ENCODE results near the gene NFIB.
A peak's percentile ranks its signal among the peaks of the same experiment; 100 is the strongest.

NFIB gene

GRCh38 chr9:14316602-14317300 lies 2.8 kb upstream of the NFIB start:
- H3K27ac ChIP-seq = peak overlapping the region; percentile 96
- TF ChIP-seq ZFX (IDR thresholded peaks at IDR 0.05; ENCODE audit: borderline replicate concordance) (no peak), CTCF (IDR thresholded peaks at IDR 0.05) (no peak)

GRCh38 chr9:14315875-14316601 lies 2.1 kb upstream of the NFIB start:
- TF ChIP-seq CTCF (IDR thresholded peaks at IDR 0.05) = no peak
- TF ChIP-seq ZFX (IDR thresholded peaks at IDR 0.05; ENCODE audit: borderline replicate concordance) = no peak

GRCh38 chr9:14314929-14315874 lies 1.3 kb upstream of the NFIB start:
- TF ChIP-seq ZFX (IDR thresholded peaks at IDR 0.05; ENCODE audit: borderline replicate concordance) = no peak
- peak overlapping the region; percentile 96 for H3K27ac ChIP-seq

More at GRCh38 chr9:14315875-14316601, 2.1 kb upstream of the NFIB start:
- H3K27ac ChIP-seq = peak overlapping the region; percentile 96

GRCh38 chr9:14314424-14314928 lies 535 bp upstream of the NFIB start:
- peak overlapping the region; percentile 96 for H3K27ac ChIP-seq
- TF ChIP-seq ZFX (IDR thresholded peaks at IDR 0.05; ENCODE audit: borderline replicate concordance) (no peak), CTCF (IDR thresholded peaks at IDR 0.05) (no peak)

GRCh38 chr9:14313378-14313940 lies 482 bp downstream of the NFIB start:
- peak overlapping the region; percentile 96 for H3K27ac ChIP-seq

GRCh38 chr9:14312719-14313377 lies 1.1 kb downstream of the NFIB start:
- H3K27ac ChIP-seq = peak overlapping the region; percentile 96
- TF ChIP-seq CTCF (IDR thresholded peaks at IDR 0.05) (no peak), ZFX (IDR thresholded peaks at IDR 0.05; ENCODE audit: borderline replicate concordance) (no peak)

More at GRCh38 chr9:14313378-14313940, 482 bp downstream of the NFIB start:
- no peak for TF ChIP-seq CTCF (IDR thresholded peaks at IDR 0.05)
- TF ChIP-seq ZFX (IDR thresholded peaks at IDR 0.05; ENCODE audit: borderline replicate concordance) = no peak

Measured in 22Rv1 (cell line).